ENCODE data around the gene MAD1L1. TPM values are rescaled to one million over a fixed set of nuclear protein-coding genes. Genes with fewer than 3 reads are reported as not detected.
"Not testable (repeated sequence)": the region's sequence is repeated elsewhere in the genome, so short reads cannot be mapped to it uniquely, and the experiment has no call there.

Gene MAD1L1
- total RNA-seq, 1 donor from 2014 or later = 58.0 TPM

DNA sequence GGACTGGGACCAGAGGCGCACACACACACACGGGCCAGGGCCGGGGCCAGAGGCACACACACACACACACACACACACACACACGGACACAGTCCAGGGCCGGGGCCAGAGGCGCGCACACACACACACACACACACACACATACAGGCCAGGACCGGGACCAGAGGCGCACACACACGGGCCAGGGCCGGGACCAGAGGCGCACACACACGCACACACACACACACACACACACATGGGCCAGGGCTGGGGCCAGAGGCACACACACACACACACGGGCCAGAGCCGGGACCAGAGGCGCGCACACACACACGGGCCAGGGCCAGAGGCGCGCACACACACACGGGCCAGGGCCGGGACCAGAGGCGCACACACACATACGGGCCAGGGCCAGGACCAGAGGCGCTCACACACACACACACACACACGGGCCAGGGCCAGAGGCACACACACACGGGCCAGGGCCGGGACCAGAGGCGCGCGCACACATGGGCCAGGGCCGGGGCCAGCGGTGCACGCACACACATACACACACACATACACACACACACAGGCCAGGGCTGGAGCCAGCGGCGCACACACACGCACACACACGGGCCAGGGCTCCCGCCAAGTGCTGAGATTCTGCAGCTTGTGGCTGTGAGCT, 293.8 kb downstream of the MAD1L1 start:
- DNase-seq = no peak

DNA sequence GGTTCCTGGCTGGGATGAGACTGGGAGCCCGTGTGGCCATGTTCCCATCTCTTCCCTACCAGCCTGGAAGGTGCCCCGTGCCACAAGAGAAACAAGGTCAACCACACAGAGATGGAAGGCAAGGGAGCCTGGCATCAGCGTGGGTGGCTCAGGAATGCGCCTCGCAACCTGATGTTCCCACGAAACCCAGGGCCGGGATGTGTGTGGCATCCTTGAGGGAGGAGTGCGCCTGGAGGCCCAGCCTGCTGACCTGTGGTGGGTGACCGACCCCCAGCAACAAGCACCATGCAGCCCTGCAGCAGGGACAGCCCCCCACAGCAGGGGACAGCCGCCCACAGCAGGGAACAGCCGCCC, 295.5 kb downstream of the MAD1L1 start:
- no peak for DNase-seq

DNA sequence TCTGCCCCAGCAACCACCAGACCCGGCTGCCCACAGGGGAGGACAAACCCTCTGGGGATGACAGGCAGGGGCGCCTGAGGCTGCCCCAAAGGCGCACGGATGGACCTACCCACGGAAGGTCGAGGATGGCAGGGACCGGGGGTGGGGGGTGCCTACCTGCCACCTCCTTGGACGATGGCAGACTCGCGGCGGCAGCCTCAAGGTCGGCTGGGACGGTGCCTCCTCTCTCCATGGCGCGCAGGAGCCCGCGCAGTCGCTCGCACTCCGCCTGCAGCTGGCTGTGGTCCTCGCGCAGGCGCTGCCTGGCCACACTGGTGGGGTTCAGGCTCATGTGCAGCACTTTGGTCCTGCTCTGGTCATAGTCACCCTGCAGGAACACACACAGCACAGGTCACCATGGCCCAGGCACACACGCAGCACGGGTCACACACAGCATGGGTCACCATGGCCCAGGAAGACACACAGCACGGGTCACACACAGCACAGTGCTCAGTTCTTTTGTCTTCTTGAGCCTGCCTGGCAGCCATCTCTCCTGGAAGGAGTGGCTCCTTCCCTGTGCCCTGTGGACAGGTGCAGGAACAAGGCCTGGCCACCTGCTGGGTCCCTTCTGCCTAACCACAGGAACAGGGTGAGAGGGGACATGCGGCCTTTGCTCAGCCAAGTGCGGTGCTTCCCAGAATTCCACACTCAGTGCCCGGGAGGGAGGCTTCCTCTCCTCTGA, 296.1 kb downstream of the MAD1L1 start:
- DNase-seq = no peak

DNA sequence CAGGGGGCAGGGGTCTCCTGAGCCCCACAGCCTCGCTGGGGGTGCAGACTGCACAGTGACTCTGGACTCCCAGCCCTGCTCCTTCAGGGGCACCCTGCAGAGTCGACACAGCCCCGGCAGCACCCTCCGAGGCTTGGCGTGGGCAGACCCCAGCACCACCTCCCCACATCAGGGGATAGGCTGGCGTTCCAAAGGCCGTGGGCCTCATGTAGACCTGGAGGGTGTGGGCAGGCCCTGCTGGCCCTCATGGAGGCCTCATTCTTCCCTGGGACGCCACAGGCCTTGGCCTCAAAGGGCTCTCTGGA, 296.8 kb downstream of the MAD1L1 start:
- no peak for DNase-seq

DNA sequence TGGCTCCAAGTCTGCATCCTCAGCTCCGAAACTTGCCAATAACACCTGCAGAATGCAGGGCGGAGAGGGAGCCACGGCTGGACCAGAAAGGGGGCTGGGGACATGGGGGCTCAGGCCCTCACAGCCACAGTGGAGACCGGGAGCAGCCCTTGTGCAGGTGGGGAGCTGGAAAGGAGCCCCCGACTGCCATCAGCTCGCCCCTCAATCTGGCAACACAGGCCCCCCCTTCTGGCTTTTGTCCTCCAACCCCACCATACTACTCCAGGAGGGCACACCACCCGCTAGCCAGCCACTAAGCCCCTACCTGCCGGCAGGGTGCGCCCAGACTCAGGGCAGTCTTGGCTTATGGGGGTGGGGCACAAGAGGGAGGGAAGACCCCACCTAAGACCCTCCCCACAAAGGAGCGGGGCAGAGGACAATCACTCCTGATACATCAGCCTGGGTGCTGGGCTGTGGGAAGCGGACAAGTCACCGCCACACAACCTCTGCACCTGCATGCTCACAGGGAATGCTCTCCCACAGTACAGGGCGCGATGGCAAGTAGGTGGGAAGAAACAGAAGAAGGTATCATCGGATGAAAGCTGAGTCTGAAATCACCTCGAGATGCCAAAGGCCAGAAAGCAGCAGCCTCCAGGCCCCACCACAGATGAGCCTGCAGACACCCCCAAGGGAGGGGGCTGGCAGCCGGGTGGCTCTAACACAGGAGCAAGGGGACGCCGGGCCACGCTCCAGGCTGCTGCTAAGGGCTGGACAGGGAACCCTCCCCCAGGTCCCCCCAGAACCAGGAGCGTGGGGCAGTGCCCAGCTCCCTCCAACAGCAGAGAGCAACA, 297.4 kb downstream of the MAD1L1 start:
- DNase-seq = no peak

DNA sequence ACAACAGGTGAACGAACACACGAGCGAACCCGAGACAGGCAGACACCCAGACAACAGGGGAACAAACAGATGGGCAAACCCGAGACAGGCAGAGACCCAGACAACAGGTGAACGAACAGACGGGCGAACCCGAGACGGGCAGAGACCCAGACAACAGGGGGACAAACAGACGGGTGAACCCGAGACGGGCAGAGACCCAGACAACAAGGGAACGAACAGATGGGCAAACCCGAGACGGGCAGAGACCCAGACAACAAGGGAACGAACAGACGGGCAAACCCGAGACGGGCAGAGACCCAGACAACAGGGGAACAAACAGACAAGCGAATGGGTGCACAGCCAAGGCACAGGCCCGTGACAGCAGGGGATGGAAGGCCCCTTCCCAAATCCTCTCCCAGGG, 298.0 kb downstream of the MAD1L1 start:
- no peak for DNase-seq

DNA sequence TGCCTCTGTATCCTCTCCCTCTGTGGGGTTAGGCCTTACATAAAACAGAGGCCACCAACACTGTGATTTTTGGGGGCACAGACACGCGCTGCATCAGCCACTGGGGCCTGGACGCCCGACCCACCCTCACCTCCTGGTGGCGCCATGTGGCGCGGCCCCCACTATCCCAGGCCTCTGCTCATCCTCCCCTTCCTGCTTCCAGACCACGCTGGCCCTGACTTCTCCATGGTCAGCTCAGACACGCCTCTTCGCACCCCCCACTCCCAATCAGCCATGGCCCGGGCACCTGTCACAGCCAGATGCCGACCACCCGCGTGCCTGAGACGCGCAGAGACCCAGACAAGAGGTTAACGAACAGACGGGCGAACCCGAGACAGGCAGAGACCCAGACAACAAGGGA, 298.7 kb downstream of the MAD1L1 start:
- no peak for DNase-seq

DNA sequence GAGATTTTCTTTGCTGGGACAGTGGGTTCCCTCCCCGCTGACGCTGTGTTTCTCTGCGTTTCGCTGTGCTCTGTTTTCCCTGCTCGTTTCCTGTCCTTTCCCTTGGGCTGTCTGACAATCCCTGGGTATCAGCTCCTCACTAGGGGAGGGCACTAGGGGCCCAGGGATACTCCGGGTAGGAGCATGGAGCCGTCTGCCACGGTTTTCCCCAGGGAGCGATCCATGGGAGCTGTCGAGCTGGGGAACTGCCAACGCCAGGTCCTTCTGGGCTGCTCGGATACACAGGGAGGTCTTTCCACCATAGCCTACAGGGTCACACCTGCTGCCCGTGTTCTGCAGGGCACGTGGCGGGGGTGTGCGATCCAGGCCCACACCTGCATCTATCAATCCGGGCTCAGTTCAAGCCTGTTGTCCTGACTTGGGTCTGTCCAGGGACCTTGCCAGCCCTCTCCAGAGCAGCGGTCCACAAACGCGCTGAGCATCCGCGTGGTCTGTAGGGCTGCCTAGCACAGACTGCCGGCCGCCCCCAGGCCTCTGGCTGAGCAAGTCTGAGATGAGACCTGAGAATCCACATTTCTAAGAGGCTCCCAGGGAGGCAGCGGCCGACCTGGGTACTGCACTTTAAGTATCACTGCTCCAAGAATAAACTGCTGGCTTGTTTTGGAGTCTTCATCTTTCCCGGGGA, 299.5 kb downstream of the MAD1L1 start:
- DNase-seq = no peak

DNA sequence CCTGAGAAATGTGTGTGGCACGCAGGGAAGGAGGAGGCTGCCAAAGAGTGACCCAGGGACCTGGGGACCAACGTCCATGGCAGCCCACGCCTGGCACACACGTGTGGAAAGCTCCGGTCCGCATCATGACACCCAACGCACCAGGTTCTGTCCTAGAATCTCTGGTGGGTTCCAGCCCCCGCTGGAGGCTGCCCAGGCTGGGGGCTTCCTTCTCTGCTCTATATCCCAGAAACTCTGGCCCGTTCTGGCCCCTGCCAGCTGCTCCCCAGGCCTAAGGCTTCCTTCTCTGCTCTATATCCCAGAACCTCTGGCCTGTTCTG, 300.8 kb downstream of the MAD1L1 start:
- DNase-seq = no peak

DNA sequence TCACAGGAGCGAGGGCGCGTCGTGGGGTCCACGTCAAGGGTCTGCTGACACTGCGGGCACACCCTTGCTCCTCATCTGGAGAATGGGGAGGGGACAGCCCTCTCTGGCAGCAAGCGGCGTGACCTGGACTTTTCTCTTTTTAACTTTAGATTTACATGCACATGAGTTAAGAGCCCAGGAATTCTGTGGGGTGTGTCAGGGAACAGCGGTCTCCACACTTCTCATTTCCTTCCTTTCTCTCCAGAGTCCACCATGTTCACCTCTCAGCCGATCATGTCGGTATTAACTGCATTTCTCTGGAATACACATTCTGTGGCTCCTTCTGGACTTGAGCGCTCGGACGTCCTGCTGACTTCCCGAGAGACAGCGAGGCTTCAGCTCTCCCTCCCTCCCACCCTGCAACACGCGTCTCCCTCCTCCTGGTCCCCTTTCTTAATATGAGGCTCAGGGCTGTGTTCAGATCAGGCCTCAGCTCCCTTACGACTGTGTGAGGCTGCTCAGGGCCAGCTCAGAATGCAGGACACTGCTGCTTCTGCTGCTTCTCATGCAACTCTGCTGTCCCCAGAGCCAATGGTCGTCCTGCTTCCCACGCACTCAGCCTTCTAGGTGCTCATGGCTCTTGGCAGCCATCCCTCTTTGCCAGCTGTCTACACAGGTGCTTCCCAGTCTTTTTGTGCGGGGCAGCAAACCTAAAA, 301.3 kb downstream of the MAD1L1 start:
- no peak for DNase-seq

DNA sequence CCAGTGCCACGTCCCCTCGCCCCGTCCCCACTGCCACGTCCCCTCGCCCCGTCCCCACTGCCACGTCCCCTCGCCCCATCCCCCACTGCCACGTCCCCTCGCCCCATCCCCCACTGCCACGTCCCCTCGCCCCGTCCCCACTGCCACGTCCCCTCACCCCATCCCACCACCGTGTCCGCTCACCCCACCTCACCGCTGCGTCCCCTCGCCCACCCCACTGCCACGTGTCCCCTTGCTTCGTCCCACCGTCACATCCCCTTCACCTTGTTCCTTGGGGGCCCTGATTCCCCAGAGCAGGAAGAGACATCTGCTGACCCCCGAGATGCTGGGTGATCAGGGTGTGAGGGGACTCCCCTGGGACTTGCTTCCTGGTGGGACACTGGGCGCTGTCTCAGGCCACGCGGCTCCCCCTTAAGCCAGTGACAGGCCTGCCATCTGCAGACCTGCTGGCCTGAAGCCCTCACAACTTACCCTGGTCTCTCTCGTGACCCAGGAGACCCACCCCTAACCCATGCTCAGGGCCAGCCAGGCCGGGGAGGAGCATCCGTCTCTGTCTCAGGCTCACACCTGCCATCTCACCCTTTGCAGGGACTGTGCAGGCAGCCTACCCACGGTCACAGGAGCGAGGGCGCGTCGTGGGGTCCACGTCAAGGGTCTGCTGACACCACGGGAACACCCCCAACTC, 302.2 kb downstream of the MAD1L1 start:
- no peak for DNase-seq

DNA sequence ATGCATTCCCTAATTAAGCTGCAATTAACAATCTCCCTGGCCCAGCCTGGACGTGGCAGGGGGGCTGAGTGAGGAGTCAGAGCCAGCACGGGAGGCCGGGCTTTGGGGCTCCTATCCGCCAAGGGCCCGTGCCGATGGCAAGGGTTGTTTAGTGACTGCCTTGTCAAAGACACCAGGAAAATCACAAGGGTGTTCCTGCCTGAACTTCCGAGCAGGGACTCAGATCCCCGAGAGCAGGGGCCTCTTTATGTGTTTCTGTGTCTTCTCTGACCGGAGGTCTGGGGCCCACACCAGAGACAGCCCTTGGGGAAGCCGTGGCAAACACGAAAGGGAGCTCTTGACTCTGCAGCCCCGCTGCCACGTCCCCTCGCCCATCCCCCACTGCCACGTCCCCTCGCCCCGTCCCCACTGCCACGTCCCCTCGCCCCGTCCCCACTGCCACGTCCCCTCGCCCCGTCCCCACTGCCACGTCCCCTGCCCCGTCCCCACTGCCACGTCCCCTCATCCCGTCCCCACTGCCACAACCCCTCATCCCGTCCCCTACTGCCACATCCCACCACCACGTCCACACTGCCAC, 303.3 kb downstream of the MAD1L1 start:
- not testable (repeated sequence) for DNase-seq

DNA sequence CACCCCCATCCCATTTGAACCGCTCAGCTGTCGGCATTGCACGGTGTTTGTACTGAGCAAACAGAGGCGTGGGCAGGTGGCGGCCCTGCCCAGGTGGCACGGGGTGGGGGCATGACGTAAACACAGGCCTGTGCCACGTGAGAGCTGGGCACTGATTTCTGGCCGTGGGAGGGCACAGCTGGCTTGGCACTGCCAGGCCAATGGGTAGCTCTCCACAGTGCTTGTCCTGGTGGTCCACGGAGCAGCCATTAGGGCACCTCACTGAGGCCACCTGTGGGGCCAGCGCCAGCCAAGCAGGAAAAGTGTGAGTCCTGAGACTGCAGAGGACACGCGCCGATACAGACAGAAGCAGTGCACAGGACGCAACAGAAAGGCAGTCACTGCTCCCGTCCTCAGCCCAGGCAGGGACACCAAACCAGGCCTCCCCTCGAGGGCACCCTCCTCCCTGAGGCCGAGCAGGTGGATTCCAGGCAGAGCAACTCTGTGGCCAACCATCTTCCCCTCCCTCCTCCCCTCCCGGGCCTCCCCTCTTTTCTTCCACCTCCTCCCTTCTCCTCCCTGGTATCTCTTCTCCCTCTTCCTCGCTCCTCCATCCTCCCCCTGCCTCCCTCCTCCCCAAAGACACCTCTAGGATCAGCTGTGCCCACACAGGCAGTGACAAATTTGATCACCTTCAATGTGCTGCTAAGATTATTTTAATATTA, 303.9 kb downstream of the MAD1L1 start:
- DNase-seq = no peak

DNA sequence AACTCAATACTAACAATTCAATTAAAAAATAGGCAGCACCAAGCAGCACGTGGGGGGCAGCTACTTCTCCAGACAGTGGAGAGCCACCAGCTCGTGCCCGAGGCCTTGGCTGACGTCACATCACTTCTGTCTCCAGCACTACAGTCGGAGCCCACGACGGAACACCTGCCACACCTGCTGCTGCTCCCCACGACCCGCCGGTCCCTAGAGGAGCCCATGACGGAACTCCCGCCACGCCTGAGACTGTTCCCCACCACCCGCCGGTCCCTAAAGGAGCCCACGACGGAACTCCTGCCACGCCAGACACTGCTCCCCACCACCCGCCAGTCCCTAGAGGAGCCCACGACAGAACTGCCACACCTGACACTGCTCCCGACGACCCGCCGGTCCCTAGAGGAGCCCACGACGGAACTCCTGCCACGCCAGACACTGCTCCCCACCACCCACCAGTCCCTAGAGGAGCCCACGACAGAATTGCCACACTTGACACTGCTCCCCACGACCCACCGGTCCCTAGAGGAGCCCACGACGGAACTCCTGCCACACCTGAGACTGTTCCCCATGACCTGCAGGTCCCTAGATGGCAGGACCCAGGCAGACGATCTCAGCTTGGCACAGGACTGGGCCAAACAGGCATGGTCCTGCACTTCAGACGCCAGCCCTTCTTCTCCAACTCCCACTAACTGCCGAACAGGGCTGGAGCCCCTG, 304.7 kb downstream of the MAD1L1 start:
- DNase-seq = no peak

DNA sequence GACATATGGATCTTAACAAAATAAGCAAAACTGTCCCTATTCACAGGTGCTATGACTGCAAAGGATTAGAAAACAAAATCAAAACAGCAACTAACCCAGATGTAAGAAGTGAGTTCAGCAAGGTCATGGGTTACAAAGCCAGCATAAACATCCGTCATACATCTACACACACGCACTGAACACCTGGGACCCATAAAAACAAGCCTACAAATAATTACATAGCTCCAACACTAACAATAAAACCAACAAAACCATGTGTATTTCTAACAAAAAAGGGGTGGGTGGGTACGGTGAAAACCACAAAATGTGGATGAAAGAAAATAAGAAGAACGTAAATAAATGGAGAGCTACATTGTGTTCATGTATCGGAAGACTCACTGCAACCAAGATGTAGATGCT, 305.8 kb downstream of the MAD1L1 start:
- no peak for DNase-seq

DNA sequence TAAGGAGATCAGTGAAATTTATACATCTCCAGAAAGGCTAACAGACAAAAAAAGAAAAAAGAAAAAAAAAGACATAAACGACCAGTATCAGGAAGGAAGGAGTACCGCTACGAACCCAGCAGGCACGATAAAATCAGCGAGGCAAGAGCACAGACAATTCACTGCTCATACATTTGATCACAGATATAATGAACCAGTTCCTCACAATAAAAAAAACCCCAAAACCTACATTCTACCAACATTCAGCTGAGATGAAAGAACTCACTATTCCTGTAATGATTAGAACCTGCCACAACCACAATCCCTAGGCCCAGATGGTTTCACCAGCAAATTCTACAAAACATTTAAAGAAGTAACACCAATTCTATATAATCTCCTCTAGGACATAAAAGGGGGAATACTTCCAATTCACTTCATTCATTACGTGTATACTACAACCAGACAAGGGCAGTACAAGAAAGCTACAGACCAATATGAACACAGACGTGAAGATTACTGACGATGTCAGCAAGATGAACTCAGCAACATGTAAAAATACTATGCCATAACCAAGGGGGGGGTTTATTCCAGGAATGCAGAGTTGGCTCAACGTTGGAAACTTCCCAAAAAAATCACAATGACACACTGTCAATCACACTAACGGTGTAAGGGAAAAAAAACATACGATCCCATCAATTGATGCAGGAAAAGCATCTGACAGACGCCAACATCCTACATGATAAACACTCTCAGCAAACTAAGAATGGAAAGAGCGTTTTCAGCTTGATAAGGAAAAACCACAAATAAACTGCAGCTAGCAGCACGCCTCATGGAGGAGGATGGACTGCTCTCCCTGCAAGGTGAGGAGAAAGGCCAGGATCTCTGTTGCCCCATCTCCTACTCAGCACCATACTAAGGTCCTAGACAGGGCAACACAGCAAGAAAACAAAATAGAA, 306.5 kb downstream of the MAD1L1 start:
- DNase-seq = no peak

DNA sequence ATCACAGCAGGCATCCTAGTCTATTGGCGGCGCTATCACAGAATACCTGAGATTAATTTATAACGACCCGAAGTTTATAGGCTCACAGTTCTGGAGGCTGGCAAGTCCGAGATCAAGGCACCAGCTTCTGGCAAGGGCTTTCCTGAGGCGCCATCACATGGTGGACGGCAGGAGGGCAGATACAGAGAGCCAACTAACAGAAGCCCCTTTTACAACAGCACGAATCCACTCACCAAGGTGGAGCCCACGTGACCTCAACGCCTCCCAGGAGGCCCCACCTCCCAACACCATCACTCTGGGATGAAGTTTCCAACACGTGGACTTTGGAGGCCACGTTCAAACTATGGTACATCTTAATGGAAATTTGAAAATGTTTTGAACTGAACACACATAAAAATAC, 307.4 kb downstream of the MAD1L1 start:
- DNase-seq = no peak

DNA sequence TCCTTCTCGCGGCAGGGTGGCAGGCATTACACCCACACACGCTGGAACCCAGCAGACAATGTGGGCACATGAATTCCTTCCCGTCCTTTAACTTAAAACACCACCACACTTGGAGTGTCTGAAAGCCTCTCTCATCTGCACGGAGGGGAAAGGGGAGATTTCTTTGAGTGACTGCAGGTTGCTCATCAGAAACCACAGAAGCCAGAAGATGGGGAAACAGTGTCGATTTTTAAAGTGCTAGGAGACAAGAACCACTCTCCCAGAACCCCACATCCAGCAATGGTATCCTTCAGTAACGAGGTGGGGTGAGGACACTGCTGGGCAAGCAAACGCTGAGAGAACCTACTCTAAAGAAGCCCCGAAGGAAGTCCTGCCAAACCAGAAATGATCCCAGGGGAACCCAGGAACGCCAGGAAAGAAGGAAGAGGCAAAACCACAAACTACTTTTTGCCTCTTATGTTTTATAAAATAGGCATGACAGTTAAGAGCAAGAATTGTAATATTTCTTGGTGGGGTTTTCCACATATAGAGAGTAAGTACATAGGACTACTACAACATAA, 308.4 kb downstream of the MAD1L1 start:
- DNase-seq = no peak
